Tibial nerve (tissue), 3 donors: ENCODE measurements around the gene TMEM147.

Source experiments
- CTCF ChIP-seq, 5 experiments: fragments of 200-600 bp in 3 of 5; fragments of 450-650 bp in 2 of 5; sonication (generic) in 3 of 5; IDR thresholded peaks; one replicate each; pipeline ENCODE4 v1.5.1; 2016 to 2019; ENCODE audit warnings: antibody characterized with exemption in 5 of 5, mild to moderate bottlenecking in 3 of 5, moderate library complexity in 2 of 5
- POLR2A ChIP-seq, 2 donors: fragments of 450-650 bp; IDR thresholded peaks; one replicate each; pipeline ENCODE4 v1.6.1; 2017; ENCODE audit warnings: antibody characterized with exemption in 2 of 2, mild to moderate bottlenecking in 2 of 2, moderate library complexity in 2 of 2

DNA sequence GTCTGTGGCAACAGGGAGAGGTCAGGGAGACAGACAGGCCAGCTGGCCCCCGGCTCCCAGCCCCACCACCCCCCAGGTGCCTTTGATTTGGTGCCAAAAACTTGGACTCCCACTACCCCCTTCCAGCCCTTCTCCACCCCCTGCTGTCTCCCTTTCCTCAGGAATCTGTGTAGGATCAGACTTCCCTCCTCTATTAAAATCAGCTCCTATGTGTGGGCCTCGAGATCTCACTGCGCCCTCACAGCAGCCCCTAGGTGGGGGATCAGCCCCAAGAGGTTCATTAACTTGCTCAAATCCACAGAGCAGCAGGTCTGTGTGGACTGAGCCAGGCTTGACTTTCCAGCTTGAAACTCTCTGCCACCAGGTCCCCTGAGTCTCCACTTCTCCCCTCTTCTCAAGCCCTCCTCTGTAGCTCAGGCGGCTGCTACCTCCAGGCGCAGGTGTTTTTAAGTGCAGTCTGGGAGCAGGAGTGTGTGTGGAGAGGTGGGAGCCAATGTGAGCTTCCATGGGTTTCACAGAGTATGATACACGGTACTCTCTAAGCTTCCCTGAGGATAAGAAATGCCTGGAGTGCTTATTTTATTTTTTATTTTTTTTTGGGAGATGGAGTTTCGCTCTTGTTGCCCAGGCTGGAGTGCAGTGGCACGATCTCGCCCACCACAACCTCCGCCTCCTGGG is 10.5 kb upstream of the TMEM147 start:
- TF ChIP-seq POLR2A (IDR thresholded peaks at IDR 0.05) = no peak
- no peak for TF ChIP-seq CTCF (IDR thresholded peaks at IDR 0.05)
